ENCODE data around the gene OR6F1. TPM values are rescaled to one million over a fixed set of nuclear protein-coding genes. Genes with fewer than 3 reads are reported as not detected.

Gene OR6F1
- polyA plus RNA-seq, 4 donors, result not detected

Other genes with a start within 250 kb of the OR6F1 start
- gene OR2C3, start 180.2 kb downstream of the OR6F1 start, polyA plus RNA-seq (ENCODE audit: insufficient read length in 4 of 4), result 1 to 10 TPM in 2 of 4 donors, under 1 TPM in 2; 0.70 to 1.3 (median 0.99) TPM
- 1 to 10 TPM in 2 of 4 donors, under 1 TPM in 2; 0.17 to 1.3 (median 0.95) TPM for gene GCSAML, start 167.5 kb downstream of the OR6F1 start, polyA plus RNA-seq (ENCODE audit: insufficient read length in 4 of 4)
- not detected for gene OR2G2, start 128.3 kb downstream of the OR6F1 start, polyA plus RNA-seq (ENCODE audit: insufficient read length in 4 of 4)
- not detected for gene OR2G3, start 111.1 kb downstream of the OR6F1 start, polyA plus RNA-seq (ENCODE audit: insufficient read length in 4 of 4)
- gene OR13G1, start 36.9 kb downstream of the OR6F1 start, polyA plus RNA-seq (ENCODE audit: insufficient read length in 4 of 4), result not detected
- gene OR14K1, start 22.0 kb upstream of the OR6F1 start, polyA plus RNA-seq (ENCODE audit: insufficient read length in 4 of 4), result not detected
- gene OR14A2, start 31.5 kb upstream of the OR6F1 start, polyA plus RNA-seq (ENCODE audit: insufficient read length in 4 of 4), result not detected
- under 1 TPM in 1 of 4 donors, not detected in 3; 0.08 TPM for gene OR1C1, start 43.9 kb upstream of the OR6F1 start, polyA plus RNA-seq (ENCODE audit: insufficient read length in 4 of 4)
- gene OR14A16, start 107.5 kb upstream of the OR6F1 start, polyA plus RNA-seq (ENCODE audit: insufficient read length in 4 of 4), result not detected
- gene OR11L1, start 125.2 kb upstream of the OR6F1 start, polyA plus RNA-seq (ENCODE audit: insufficient read length in 4 of 4), result not detected
- 1 to 10 TPM; 1.2 to 1.7 (median 1.7) TPM for gene TRIM58, start 140.5 kb upstream of the OR6F1 start, polyA plus RNA-seq (ENCODE audit: insufficient read length in 4 of 4)
- under 1 TPM; 0.14 to 0.36 (median 0.24) TPM for gene OR2W3, start 178.9 kb upstream of the OR6F1 start, polyA plus RNA-seq (ENCODE audit: insufficient read length in 4 of 4)
- not detected for gene OR2T8, start 203.6 kb upstream of the OR6F1 start, polyA plus RNA-seq (ENCODE audit: insufficient read length in 4 of 4)
- not detected for gene OR2AJ1, start 208.2 kb upstream of the OR6F1 start, polyA plus RNA-seq (ENCODE audit: insufficient read length in 4 of 4)
- not detected for gene OR2L8, start 232.2 kb upstream of the OR6F1 start, polyA plus RNA-seq (ENCODE audit: insufficient read length in 4 of 4)
- gene OR2AK2, start 248.6 kb upstream of the OR6F1 start, polyA plus RNA-seq (ENCODE audit: insufficient read length in 4 of 4), result not detected